ENCODE measurements around the gene PDPR. TPM values are rescaled to one million over a fixed set of nuclear protein-coding genes. Genes with fewer than 3 reads are reported as not detected.

PDPR gene
- total RNA-seq, 1 donor from 2014 or later = 20.1 TPM

DNA sequence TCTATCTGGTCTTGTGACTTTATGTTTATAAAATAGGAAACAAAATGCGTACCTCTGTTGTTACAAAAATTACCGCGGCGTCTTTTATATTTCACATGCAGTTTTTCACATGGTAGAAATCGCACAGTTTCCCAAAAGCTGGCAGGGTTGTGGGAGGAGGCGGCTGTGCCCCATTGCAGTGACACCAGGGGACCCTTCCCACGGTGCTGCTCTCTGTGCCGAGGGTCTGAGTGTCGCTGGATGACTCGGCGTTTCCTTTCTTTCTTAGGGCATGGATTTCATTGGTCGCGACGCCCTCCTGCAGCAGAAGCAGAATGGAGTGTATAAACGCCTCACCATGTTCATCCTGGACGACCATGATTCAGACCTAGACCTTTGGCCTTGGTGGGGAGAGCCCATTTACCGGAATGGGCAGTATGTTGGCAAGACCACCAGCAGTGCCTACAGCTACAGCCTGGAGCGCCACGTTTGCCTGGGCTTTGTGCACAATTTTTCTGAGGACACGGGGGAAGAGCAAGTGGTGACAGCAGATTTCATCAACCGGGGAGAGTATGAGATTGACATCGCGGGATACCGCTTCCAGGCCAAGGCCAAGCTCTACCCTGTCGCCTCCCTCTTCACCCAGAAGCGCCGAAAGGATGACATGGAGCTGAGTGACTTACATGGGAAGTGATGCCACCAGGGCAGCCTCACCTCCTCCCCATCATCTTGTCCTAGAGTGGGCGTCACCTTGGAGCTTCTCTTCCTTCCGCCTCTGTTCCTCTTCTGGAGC is 42.3 kb downstream of the PDPR start:
- no peak for TF ChIP-seq CTCF (IDR thresholded peaks at IDR 0.05)
- ATAC-seq (no peak), DNase-seq (no peak)
- intact Hi-C loops (cut with DNase I) = no loop called here
- H3K4me3 ChIP-seq = no peak overlapping the region
- no peak overlapping the region for H3K27ac ChIP-seq
- no peaks in the 10 kb centered on the region for H3K9me3 ChIP-seq
- H3K27me3 ChIP-seq (ENCODE audit: low read depth) = no peaks in the 10 kb centered on the region
- H3K4me1 ChIP-seq = no peaks in the 10 kb centered on the region
- H3K36me3 ChIP-seq = peaks cover 100% of the 10 kb centered on the region

GRCh38 chr16:70157105-70157476 is 43.0 kb downstream of the PDPR start:
- no peaks in the 10 kb centered on the region for H3K27me3 ChIP-seq (ENCODE audit: low read depth)
- intact Hi-C loops (cut with DNase I) = no loop called here
- H3K9me3 ChIP-seq = no peaks in the 10 kb centered on the region
- TF ChIP-seq CTCF (IDR thresholded peaks at IDR 0.05) = no peak
- no peaks in the 10 kb centered on the region for H3K4me1 ChIP-seq
- DNase-seq (no peak), ATAC-seq (no peak)
- H3K4me3 ChIP-seq = no peak overlapping the region
- peaks cover 100% of the 10 kb centered on the region for H3K36me3 ChIP-seq
- H3K27ac ChIP-seq = no peak overlapping the region

DNA sequence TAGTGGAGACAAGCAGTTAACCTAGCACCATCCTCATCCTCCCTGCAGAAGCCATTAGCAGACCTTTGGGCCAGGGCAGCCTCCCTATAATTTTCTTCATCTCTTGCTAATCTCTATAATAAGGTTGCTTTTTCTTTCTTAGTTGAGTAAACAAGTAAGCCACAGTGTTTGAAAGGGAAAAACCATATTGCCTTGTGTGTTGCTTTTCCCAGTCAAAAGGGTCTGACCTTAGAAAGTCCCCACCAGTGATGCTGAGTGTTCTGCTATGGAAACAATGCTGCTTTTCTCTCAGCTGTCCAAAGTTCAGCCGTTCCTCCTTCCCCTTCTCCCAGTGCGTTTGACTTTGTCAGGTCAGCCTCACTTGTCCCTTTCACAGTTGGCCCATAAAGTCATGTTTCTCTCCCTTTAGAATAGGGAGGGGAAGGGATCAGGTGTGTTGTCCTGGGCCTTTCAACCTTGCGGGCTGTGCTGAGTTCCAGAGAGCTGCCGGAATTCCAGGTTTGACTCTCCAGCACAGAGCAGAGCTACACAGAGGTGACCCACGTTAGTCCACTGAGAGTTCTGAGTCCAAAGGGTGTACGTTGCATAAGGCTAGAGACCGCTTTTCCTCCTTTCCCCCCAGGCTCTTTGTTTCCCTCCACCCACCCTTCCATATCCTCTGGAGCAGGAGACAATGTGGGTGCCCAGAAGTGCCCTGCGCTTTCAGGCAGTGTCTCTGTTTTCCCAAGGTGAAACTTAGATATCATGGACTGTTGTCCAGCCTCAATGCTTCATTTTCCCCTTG is 43.5 kb downstream of the PDPR start:
- peaks cover 100% of the 10 kb centered on the region for H3K36me3 ChIP-seq
- DNase-seq (no peak), ATAC-seq (no peak)
- intact Hi-C loops (cut with DNase I) = no loop called here
- H3K9me3 ChIP-seq = no peaks in the 10 kb centered on the region
- no peak for TF ChIP-seq CTCF (IDR thresholded peaks at IDR 0.05)
- no peaks in the 10 kb centered on the region for H3K4me1 ChIP-seq
- H3K27ac ChIP-seq = no peak overlapping the region
- no peak overlapping the region for H3K4me3 ChIP-seq
- no peaks in the 10 kb centered on the region for H3K27me3 ChIP-seq (ENCODE audit: low read depth)

- Histone ChIP-seq H3K36me3 (peaks cover 94% of the 10 kb centered on the region), H3K4me1 (no peaks in the 10 kb centered on the region), H3K4me3 (no peak overlapping the region), H3K9me3 (no peaks in the 10 kb centered on the region), H3K27me3 (ENCODE audit: low read depth) (no peaks in the 10 kb centered on the region), H3K27ac (no peak overlapping the region)
- ATAC-seq (no peak), DNase-seq (no peak)
- TF ChIP-seq CTCF (IDR thresholded peaks at IDR 0.05) = no peak
- intact Hi-C loops (cut with DNase I) = no loop called here
These were observed 44.3 kb downstream of the PDPR start for GRCh38 chr16:70158261-70158939.

GRCh38 chr16:70159355-70160348 is 45.5 kb downstream of the PDPR start:
- no peak for DNase-seq
- H3K36me3 ChIP-seq = peaks cover 81% of the 10 kb centered on the region
- H3K9me3 ChIP-seq = no peaks in the 10 kb centered on the region
- intact Hi-C loops (cut with DNase I) = no loop called here
- no peak overlapping the region for H3K4me3 ChIP-seq
- no peaks in the 10 kb centered on the region for H3K4me1 ChIP-seq
- H3K27ac ChIP-seq = no peak overlapping the region
- no peaks in the 10 kb centered on the region for H3K27me3 ChIP-seq (ENCODE audit: low read depth)
- ATAC-seq = no peak
- TF ChIP-seq CTCF (IDR thresholded peaks at IDR 0.05) = no peak
